Cardiac muscle cell (in vitro differentiated cells and primary cell): Measurements from ENCODE around the gene HERC3. TPM values are rescaled to one million over a fixed set of nuclear protein-coding genes. Genes with fewer than 3 reads are reported as not detected.

ENCODE experiments used
- DNase-seq, 2 donors: peaks; one replicate each; pipeline versions ENCODE4 v3.0.0 to v3.0.0-alpha.2; 2010 to 2017; ENCODE audit warnings: low read depth in 1 of 2, low spot score in 1 of 2
- H3K27ac ChIP-seq: fragments of 200-600 bp; sonication (generic); 2 replicates; pipeline ENCODE4 v1.5.1; 2016
- H3K27me3 ChIP-seq: fragments of 200-600 bp; sonication (generic); 2 replicates; pipeline ENCODE4 v1.6.0; 2016; ENCODE audit warnings: control low read depth
- H3K36me3 ChIP-seq: fragments of 200-600 bp; sonication (generic); 2 replicates; pipeline ENCODE4 v1.5.1; 2016; ENCODE audit warnings: control low read depth
- H3K4me1 ChIP-seq: fragments of 200-600 bp; sonication (generic); 2 replicates; pipeline ENCODE4 v1.8.1; 2017; ENCODE audit warnings: low read depth, mild to moderate bottlenecking, mixed run types
- H3K4me3 ChIP-seq: fragments of 200-600 bp; sonication (generic); 2 replicates; pipeline ENCODE4 v1.5.1; 2016; ENCODE audit warnings: mild to moderate bottlenecking
- H3K9me3 ChIP-seq: fragments of 200-600 bp; sonication (generic); 2 replicates; pipeline ENCODE4 v1.5.1; 2017; ENCODE audit warnings: low read depth, mild to moderate bottlenecking, control low read depth
- CTCF ChIP-seq: IDR thresholded peaks from 2 replicates; pipeline ENCODE4 v1.5.1; 2012; ENCODE audit warnings: low read depth, mild to moderate bottlenecking, low read length
- polyA plus RNA-seq: library from polyadenylated mRNA; unstranded; fragments of >200 nt; fragmentation: Nextera tagmentation; extraction: Ambion mirVana; gene quantifications from 2 replicates; pipeline ENCODE4 v1.2.1, GENCODE V29; 2016
- total RNA-seq: library from RNA; depleted of rRNA; stranded (reverse); fragments of >200 nt; gene quantifications from 2 replicates; pipeline ENCODE4 v1.2.3, GENCODE V29; 2016

Gene HERC3
- total and polyA plus RNA-seq, 2 experiments from 2014 or later, result 29.4 to 35.3 TPM

DNA sequence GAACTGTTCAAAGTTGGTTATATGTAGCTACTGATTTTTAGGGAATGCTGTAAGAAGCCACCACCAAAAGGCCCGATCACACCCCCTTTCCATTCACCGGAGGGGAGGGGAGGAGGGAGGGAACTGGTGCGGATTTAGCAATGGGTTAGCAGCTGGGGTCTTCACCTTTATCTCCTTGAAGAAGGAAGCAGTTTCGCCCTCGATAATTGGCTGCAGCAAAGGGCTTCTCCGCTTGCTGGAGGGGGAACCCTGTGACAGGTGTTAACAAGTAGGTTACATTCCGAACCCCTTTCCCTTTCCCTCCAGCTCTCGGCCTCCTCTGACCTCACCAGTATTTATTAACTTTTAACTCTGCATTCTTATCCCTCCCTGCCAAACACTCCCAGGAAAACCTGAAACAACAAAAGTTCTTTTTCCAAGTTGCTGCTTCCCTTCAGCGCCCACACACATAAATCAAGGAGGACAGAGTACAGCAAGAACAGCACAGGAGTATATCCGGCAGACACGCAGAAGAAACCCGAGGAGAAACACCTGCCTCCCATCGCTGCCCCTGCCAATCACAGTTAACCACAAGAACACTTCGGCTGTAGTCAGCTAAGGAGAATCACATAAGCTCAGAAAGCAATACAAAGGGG is 145.1 kb downstream of the HERC3 start:
- no peaks in the 10 kb centered on the region for H3K4me1 ChIP-seq
- H3K4me3 ChIP-seq, result no peak overlapping the region
- no peak for DNase-seq
- H3K9me3 ChIP-seq, result no peaks in the 10 kb centered on the region
- H3K27ac ChIP-seq, result peak overlapping the region; percentile 38
- peaks cover 33% of the 10 kb centered on the region for H3K36me3 ChIP-seq
- no peak for TF ChIP-seq CTCF
- no peaks in the 10 kb centered on the region for H3K27me3 ChIP-seq

DNA sequence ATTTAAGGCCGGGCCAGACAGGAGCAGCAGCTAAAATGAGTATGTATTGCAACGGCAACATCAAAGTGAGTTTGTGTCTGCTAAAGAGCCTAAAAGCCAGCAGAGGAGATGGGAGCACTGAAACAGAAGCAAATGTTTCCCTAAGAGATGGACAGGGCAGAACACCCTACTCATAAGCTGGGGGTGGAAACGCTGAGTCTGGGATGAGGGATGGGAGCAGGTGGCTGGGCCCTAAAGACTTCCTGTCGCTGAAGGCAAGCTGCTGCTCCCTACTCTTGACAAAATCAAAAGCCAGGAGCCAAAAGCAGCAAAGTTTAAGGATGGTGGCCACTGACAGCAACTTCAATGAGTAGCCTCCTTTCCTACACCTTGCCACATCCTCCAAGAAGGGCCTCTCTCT is 145.9 kb downstream of the HERC3 start:
- DNase-seq, result no peak
- Histone ChIP-seq H3K36me3 (peaks cover 32% of the 10 kb centered on the region), H3K27me3 (no peaks in the 10 kb centered on the region), H3K27ac (no peak overlapping the region), H3K4me3 (no peak overlapping the region), H3K4me1 (no peaks in the 10 kb centered on the region), H3K9me3 (no peaks in the 10 kb centered on the region)
- TF ChIP-seq CTCF, result no peak

- Histone ChIP-seq H3K4me1 (peaks cover 6% of the 10 kb centered on the region), H3K4me3 (no peak overlapping the region), H3K27ac (no peak overlapping the region), H3K9me3 (no peaks in the 10 kb centered on the region), H3K27me3 (no peaks in the 10 kb centered on the region), H3K36me3 (peaks cover 53% of the 10 kb centered on the region)
- no peak for DNase-seq
- no peak for TF ChIP-seq CTCF
These were observed 150.3 kb downstream of the HERC3 start for GRCh38 chr4:88742561-88742960.

GRCh38 chr4:88743696-88744095 is 151.4 kb downstream of the HERC3 start:
- Histone ChIP-seq H3K9me3 (no peaks in the 10 kb centered on the region), H3K4me1 (peaks cover 6% of the 10 kb centered on the region), H3K27ac (no peak overlapping the region), H3K36me3 (peaks cover 61% of the 10 kb centered on the region), H3K27me3 (no peaks in the 10 kb centered on the region), H3K4me3 (no peak overlapping the region)
- peak in 1 of 2 donors; percentile 32 for DNase-seq
- TF ChIP-seq CTCF, result no peak

GRCh38 chr4:88744609-88745008 is 152.3 kb downstream of the HERC3 start:
- Histone ChIP-seq H3K4me1 (peaks cover 6% of the 10 kb centered on the region), H3K27me3 (no peaks in the 10 kb centered on the region), H3K4me3 (no peak overlapping the region), H3K27ac (no peak overlapping the region), H3K9me3 (no peaks in the 10 kb centered on the region), H3K36me3 (peaks cover 67% of the 10 kb centered on the region)
- no peak for TF ChIP-seq CTCF
- no peak for DNase-seq
